GM10266 (cell line): Measurements from ENCODE around the gene HTR4.
"Not testable (repeated sequence)": the region's sequence is repeated elsewhere in the genome, so short reads cannot be mapped to it uniquely, and the experiment has no call there.

Experiments
- DNase-seq: peaks from one replicate; pipeline ENCODE4 v3.0.0; 2012; ENCODE audit errors: extremely low spot score
- CTCF ChIP-seq: IDR thresholded peaks from 2 replicates; pipeline ENCODE4 v1.5.1; 2012; ENCODE audit warnings: mild to moderate bottlenecking, low read depth; ENCODE audit not compliant: control insufficient read depth, insufficient read depth; ENCODE audit errors: missing control alignments

Gene HTR4

GRCh38 chr5:148539851-148540250 is 114.5 kb downstream of the HTR4 start:
- DNase-seq = no peak
- no peak for TF ChIP-seq CTCF

- no peak for DNase-seq
- TF ChIP-seq CTCF = no peak
Measured at GRCh38 chr5:148535190-148535589, 119.1 kb downstream of the HTR4 start.

- DNase-seq = no peak
- no peak for TF ChIP-seq CTCF
Measured at GRCh38 chr5:148532969-148533670, 121.2 kb downstream of the HTR4 start.

GRCh38 chr5:148529450-148529849 is 124.9 kb downstream of the HTR4 start:
- DNase-seq = not testable (repeated sequence)

GRCh38 chr5:148524721-148525120 is 129.6 kb downstream of the HTR4 start:
- no peak for DNase-seq
- TF ChIP-seq CTCF = no peak

- no peak for TF ChIP-seq CTCF
- no peak for DNase-seq
Measured at GRCh38 chr5:148523139-148523538, 131.2 kb downstream of the HTR4 start.

GRCh38 chr5:148515460-148515859 is 138.9 kb downstream of the HTR4 start:
- TF ChIP-seq CTCF = no peak
- no peak for DNase-seq

GRCh38 chr5:148514344-148514743 is 140.0 kb downstream of the HTR4 start:
- no peak for DNase-seq
- TF ChIP-seq CTCF = no peak
